ENCODE data around the gene ANKLE2. TPM values are rescaled to one million over a fixed set of nuclear protein-coding genes. Genes with fewer than 3 reads are reported as not detected.

Gene ANKLE2
- total RNA-seq, 2 donors from 2014 or later: 21.1 to 34.1 TPM

Other genes starting within 250 kb of the ANKLE2 start
- gene LRCOL1, start 151.2 kb downstream of the ANKLE2 start, total RNA-seq: not detected
- gene P2RX2, start 143.1 kb downstream of the ANKLE2 start, total RNA-seq: not detected
- gene POLE, start 74.5 kb downstream of the ANKLE2 start, total RNA-seq: 10 to 100 TPM in 1 of 2 donors, 1 to 10 TPM in 1; 9.3 to 12.1 TPM
- 10 to 100 TPM; 27.2 to 32.7 TPM for gene PXMP2, start 74.2 kb downstream of the ANKLE2 start, total RNA-seq
- 10 to 100 TPM; 22.6 to 25.2 TPM for gene PGAM5, start 51.0 kb downstream of the ANKLE2 start, total RNA-seq
- 10 to 100 TPM; 37.9 to 50.3 TPM for gene GOLGA3, start 67.0 kb upstream of the ANKLE2 start, total RNA-seq
- gene CHFR, start 125.8 kb upstream of the ANKLE2 start, total RNA-seq: 10 to 100 TPM; 17.1 to 21.7 TPM
- gene ZNF605, start 194.5 kb upstream of the ANKLE2 start, total RNA-seq: 10 to 100 TPM; 12.4 to 14.0 TPM
- gene ZNF26, start 224.5 kb upstream of the ANKLE2 start, total RNA-seq: 1 to 10 TPM; 5.0 to 6.1 TPM